CD4-positive, alpha-beta T cell treated with Interleukin-1 beta for 1 hour (primary cell): ENCODE data around the gene XYLT1.
"Not testable (repeated sequence)": the region's sequence is repeated elsewhere in the genome, so short reads cannot be mapped to it uniquely, and the experiment has no call there.

Source experiments
- DNase-seq, 2 donors: peaks; one replicate each; pipeline ENCODE4 v3.0.0-alpha.2; 2020 to 2022

The XYLT1 gene

GRCh38 chr16:17488506-17488905, 17.7 kb upstream of the XYLT1 start:
- DNase-seq, result no peak

GRCh38 chr16:17483351-17483750, 12.6 kb upstream of the XYLT1 start:
- DNase-seq, result no peak

- not testable (repeated sequence) for DNase-seq
Measured at GRCh38 chr16:17482341-17482740, 11.6 kb upstream of the XYLT1 start.

- DNase-seq, result no peak
Measured at GRCh38 chr16:17481736-17482135, 11.0 kb upstream of the XYLT1 start.

GRCh38 chr16:17477260-17477545, 6.4 kb upstream of the XYLT1 start:
- not testable (repeated sequence) for DNase-seq

GRCh38 chr16:17476414-17477259, 5.9 kb upstream of the XYLT1 start:
- peak; percentile 40 to 52 for DNase-seq

GRCh38 chr16:17475104-17475503, 4.3 kb upstream of the XYLT1 start:
- DNase-seq, result no peak

- DNase-seq, result peak in 1 of 2 donors; percentile 10
Measured at GRCh38 chr16:17474572-17474971, 3.8 kb upstream of the XYLT1 start.

- DNase-seq, result no peak
Measured at GRCh38 chr16:17474037-17474436, 3.3 kb upstream of the XYLT1 start.

GRCh38 chr16:17471719-17472461, 1.1 kb upstream of the XYLT1 start:
- no peak for DNase-seq

- DNase-seq, result peak in 1 of 2 donors; percentile 4
Measured at GRCh38 chr16:17470182-17470907, 415 bp downstream of the XYLT1 start.

GRCh38 chr16:17469741-17470181, 999 bp downstream of the XYLT1 start:
- peak in 1 of 2 donors; percentile 23 for DNase-seq

- DNase-seq, result no peak
Measured at GRCh38 chr16:17469011-17469740, 1.6 kb downstream of the XYLT1 start.

GRCh38 chr16:17468611-17469010, 2.1 kb downstream of the XYLT1 start:
- DNase-seq, result no peak

- peak; percentile 54 to 59 for DNase-seq
Measured at GRCh38 chr16:17467923-17468540, 2.7 kb downstream of the XYLT1 start.

GRCh38 chr16:17466876-17467275, 3.9 kb downstream of the XYLT1 start:
- no peak for DNase-seq

- DNase-seq, result no peak
Measured at GRCh38 chr16:17465460-17465859, 5.3 kb downstream of the XYLT1 start.

- no peak for DNase-seq
Measured at GRCh38 chr16:17463335-17463734, 7.4 kb downstream of the XYLT1 start.

GRCh38 chr16:17461951-17462729, 8.6 kb downstream of the XYLT1 start:
- peak in 1 of 2 donors; percentile 46 for DNase-seq

- no peak for DNase-seq
Measured at GRCh38 chr16:17460890-17461289, 9.9 kb downstream of the XYLT1 start.

- peak in 1 of 2 donors; percentile 23 for DNase-seq
Measured at GRCh38 chr16:17459903-17460521, 10.7 kb downstream of the XYLT1 start.
